HepG2 (cell line): ENCODE measurements around the gene TPX2. TPM values are rescaled to one million over a fixed set of nuclear protein-coding genes. Genes with fewer than 3 reads are reported as not detected.

Source experiments
- ARID4A ChIP-seq: sonication (generic); formaldehyde crosslinking; IDR thresholded peaks from 2 replicates; pipeline ENCODE4 v1.5.0; 2020; ENCODE audit warnings: mild to moderate bottlenecking, missing genetic modification reagents, borderline replicate concordance
- BCLAF1 ChIP-seq: fragments of 450-650 bp; IDR thresholded peaks from 2 replicates; pipeline ENCODE4 v1.6.1; 2017; ENCODE audit warnings: mild to moderate bottlenecking
- CBX2 ChIP-seq, 2 experiments: fragments of 200-600 bp in 1 of 2; sonication (generic); formaldehyde crosslinking in 1 of 2; IDR thresholded peaks; 2 replicates each; pipeline versions ENCODE4 v1.7.0 to v1.8.1; 2018 to 2022; ENCODE audit warnings: low read depth in 2 of 2, low read length in 1 of 2, mild to moderate bottlenecking in 1 of 2, missing genetic modification reagents in 1 of 2
- CHD2 ChIP-seq: IDR thresholded peaks from 2 replicates; pipeline ENCODE4 v1.6.1; 2011; ENCODE audit warnings: low read depth, low read length, improper control_type of control experiment
- TAF1 ChIP-seq: sonication (generic); formaldehyde crosslinking; IDR thresholded peaks from 2 replicates; pipeline ENCODE4 v1.4.0; 2020; ENCODE audit warnings: missing genetic modification reagents
- TGIF2 ChIP-seq: IDR thresholded peaks from 2 replicates; pipeline ENCODE4 v1.6.1; 2016; ENCODE audit warnings: control low read depth, missing compliant biosample characterization
- ZNF652 ChIP-seq: IDR thresholded peaks from 2 replicates; pipeline ENCODE4 v1.6.1; 2016; ENCODE audit warnings: low read depth, borderline replicate concordance
- ZNF740 ChIP-seq: sonication (generic); formaldehyde crosslinking; IDR thresholded peaks from 2 replicates; pipeline ENCODE4 v1.4.0; 2020; ENCODE audit warnings: missing genetic modification reagents
- ZNF747 ChIP-seq: sonication (generic); formaldehyde crosslinking; IDR thresholded peaks from 2 replicates; pipeline ENCODE4 v1.8.1; 2023; ENCODE audit warnings: missing genetic modification reagents, mild to moderate bottlenecking, borderline replicate concordance
- ZNF761 ChIP-seq: sonication (generic); formaldehyde crosslinking; conservative IDR thresholded peaks from 2 replicates; pipeline ENCODE4 v1.4.0; 2020; ENCODE audit warnings: mild to moderate bottlenecking, missing genetic modification reagents
- ZNF841 ChIP-seq: sonication (generic); formaldehyde crosslinking; IDR thresholded peaks from 2 replicates; pipeline ENCODE4 v1.8.1; 2023; ENCODE audit warnings: missing genetic modification reagents, borderline replicate concordance
- polyA plus RNA-seq, 8 experiments: library from polyadenylated mRNA; depleted of rRNA in 3 of 8; stranded (reverse) in 7 of 8; unstranded in 1 of 8; fragments of >200 nt; fragmentation: Illumina TruSeq in 4 of 8; extraction: Trizol in 4 of 8; gene quantifications; 2 replicates each; pipeline versions ENCODE4 v1.2.1 to v1.2.3, GENCODE V29; 2011 to 2016; ENCODE audit warnings: low read depth in 4 of 8, missing spikeins in 1 of 8, mixed read lengths in 1 of 8; ENCODE audit not compliant: insufficient read depth in 1 of 8
- total RNA-seq, 5 experiments: library from RNA; depleted of rRNA; stranded (reverse); fragments of >200 nt; fragmentation: Illumina TruSeq; extraction: Trizol; gene quantifications; 2 replicates each; pipeline ENCODE4 v1.2.3, GENCODE V29; 2016; ENCODE audit warnings: low read depth in 1 of 5
- TF ChIP-seq, protein P1 (sequence below): sonication (generic); formaldehyde crosslinking; IDR thresholded peaks from 2 replicates; pipeline ENCODE4 v1.8.0; 2022; ENCODE audit warnings: mild to moderate bottlenecking, missing genetic modification reagents; ENCODE audit not compliant: insufficient replicate concordance
- TF ChIP-seq, protein P2 (sequence below): sonication (generic); formaldehyde crosslinking; IDR thresholded peaks from 2 replicates; pipeline ENCODE4 v1.5.0; 2020; ENCODE audit warnings: mild to moderate bottlenecking, missing genetic modification reagents
- TF ChIP-seq, protein P3 (sequence below): sonication (generic); formaldehyde crosslinking; IDR thresholded peaks from 2 replicates; pipeline ENCODE4 v1.4.0; 2020; ENCODE audit warnings: missing genetic modification reagents, low read depth, mild to moderate bottlenecking, borderline replicate concordance

TPX2 gene
- total and polyA plus RNA-seq, 2 of the 13 experiments (the other 11 are each of a cell fraction or from before 2014, with no cell fraction given): 34.3 to 124 TPM

DNA sequence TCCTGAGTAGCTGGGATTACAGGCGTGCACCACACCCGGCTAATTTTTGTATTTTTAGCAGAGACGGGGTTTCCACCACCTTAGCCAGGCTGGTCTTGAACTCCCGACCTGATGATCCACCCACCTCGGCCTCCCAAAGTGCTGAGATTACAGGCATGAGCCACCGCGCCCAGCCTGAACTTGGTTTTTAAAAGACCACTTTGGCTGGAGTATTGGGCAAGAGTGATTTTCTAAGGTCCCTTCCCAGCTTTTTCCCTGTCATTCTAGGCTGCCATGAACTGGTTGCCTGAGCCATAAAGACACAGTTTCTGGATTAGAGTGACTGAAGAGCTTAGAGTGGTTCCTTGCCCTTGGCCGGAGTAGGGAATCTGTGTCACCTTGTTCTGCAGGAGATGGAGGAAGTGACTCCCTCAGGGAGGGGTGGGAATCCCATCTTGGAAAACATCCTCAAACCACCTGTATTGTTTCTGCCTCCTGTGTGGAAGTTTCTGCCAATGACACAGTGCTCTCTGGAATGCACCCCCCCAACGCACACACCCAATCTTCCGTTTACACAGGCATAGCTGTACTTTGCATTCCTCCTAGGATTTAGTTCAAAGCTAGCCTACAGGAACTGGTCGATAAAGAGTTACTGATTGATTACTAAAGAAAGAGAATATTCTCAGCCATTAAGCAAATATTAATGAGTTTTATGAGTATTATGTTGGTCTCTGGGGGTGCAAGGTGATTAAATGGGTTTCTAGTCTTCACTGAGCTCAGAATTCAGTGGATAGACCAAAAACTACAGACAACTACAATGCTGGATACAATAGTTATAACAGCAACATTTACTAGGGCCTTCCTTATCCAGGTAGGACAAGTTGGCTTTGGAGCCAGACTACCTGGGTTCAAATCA, 34.6 kb upstream of the TPX2 start (continued):
- peak; percentile 90 for TF ChIP-seq ARID4A
- TF ChIP-seq, protein P1, sequence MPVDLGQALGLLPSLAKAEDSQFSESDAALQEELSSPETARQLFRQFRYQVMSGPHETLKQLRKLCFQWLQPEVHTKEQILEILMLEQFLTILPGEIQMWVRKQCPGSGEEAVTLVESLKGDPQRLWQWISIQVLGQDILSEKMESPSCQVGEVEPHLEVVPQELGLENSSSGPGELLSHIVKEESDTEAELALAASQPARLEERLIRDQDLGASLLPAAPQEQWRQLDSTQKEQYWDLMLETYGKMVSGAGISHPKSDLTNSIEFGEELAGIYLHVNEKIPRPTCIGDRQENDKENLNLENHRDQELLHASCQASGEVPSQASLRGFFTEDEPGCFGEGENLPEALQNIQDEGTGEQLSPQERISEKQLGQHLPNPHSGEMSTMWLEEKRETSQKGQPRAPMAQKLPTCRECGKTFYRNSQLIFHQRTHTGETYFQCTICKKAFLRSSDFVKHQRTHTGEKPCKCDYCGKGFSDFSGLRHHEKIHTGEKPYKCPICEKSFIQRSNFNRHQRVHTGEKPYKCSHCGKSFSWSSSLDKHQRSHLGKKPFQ (CRISPR knock-in tag): peak; percentile 98
- peak; percentile 97 for TF ChIP-seq ZNF747 (CRISPR knock-in tag)
- TF ChIP-seq, protein P2, sequence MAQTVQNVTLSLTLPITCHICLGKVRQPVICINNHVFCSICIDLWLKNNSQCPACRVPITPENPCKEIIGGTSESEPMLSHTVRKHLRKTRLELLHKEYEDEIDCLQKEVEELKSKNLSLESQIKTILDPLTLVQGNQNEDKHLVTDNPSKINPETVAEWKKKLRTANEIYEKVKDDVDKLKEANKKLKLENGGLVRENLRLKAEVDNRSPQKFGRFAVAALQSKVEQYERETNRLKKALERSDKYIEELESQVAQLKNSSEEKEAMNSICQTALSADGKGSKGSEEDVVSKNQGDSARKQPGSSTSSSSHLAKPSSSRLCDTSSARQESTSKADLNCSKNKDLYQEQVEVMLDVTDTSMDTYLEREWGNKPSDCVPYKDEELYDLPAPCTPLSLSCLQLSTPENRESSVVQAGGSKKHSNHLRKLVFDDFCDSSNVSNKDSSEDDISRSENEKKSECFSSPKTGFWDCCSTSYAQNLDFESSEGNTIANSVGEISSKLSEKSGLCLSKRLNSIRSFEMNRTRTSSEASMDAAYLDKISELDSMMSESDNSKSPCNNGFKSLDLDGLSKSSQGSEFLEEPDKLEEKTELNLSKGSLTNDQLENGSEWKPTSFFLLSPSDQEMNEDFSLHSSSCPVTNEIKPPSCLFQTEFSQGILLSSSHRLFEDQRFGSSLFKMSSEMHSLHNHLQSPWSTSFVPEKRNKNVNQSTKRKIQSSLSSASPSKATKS (CRISPR knock-in tag): peak; percentile 90; the same call in 1 of the 2 replicates
- peak; percentile 94 for TF ChIP-seq ZNF652
- no peak for TF ChIP-seq CHD2
- TF ChIP-seq TAF1 (CRISPR knock-in tag): peak; percentile 73; the same call in 1 of the 2 replicates
- TF ChIP-seq ZNF740 (CRISPR knock-in tag): peak; percentile 100
- TF ChIP-seq CBX2 (IDR thresholded peaks at IDR 0.05; ENCODE audit: low read depth, low read length): no peak
- TF ChIP-seq CBX2 (CRISPR knock-in tag; IDR thresholded peaks at IDR 0.05; ENCODE audit: low read depth): no peak
- peak; percentile 86; the same call in 1 of the 2 replicates for TF ChIP-seq TGIF2 (CRISPR knock-in tag)
- TF ChIP-seq, protein P3, sequence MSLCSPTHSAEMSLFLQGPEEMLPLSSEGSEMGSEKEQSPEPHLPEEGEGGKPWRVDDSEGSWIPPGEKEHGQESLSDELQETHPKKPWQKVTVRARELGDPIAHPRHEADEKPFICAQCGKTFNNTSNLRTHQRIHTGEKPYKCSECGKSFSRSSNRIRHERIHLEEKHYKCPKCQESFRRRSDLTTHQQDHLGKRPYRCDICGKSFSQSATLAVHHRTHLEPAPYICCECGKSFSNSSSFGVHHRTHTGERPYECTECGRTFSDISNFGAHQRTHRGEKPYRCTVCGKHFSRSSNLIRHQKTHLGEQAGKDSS (CRISPR knock-in tag): peak; percentile 99
- TF ChIP-seq ZNF761 (CRISPR knock-in tag): peak; percentile 74; the same call in 1 of the 2 replicates
- no peak for TF ChIP-seq BCLAF1
- TF ChIP-seq ZNF841 (CRISPR knock-in tag): no peak
